Esophagus muscularis mucosa (tissue), 4 donors: Measurements from ENCODE around the gene HMOX1.

Experiments used
- CTCF ChIP-seq, 3 experiments: fragments of 200-600 bp in 2 of 3; fragments of 450-650 bp in 1 of 3; sonication (generic) in 2 of 3; IDR thresholded peaks; one replicate each; pipeline ENCODE4 v1.5.1; 2017 to 2019; ENCODE audit warnings: antibody characterized with exemption in 3 of 3, mild to moderate bottlenecking in 2 of 3, moderate library complexity in 1 of 3
- EP300 ChIP-seq: sonication (generic); formaldehyde crosslinking; IDR thresholded peaks from one replicate; pipeline ENCODE4 v1.6.1; 2017; ENCODE audit warnings: antibody characterized with exemption
- POLR2A ChIP-seq: fragments of 450-650 bp; IDR thresholded peaks from one replicate; pipeline ENCODE4 v1.6.1; 2017; ENCODE audit warnings: antibody characterized with exemption, moderate library complexity, mild to moderate bottlenecking, low read depth
- POLR2AphosphoS5 ChIP-seq, 2 donors: sonication (generic); formaldehyde crosslinking; IDR thresholded peaks; one replicate each; pipeline ENCODE4 v1.6.1; 2017; ENCODE audit warnings: antibody characterized with exemption in 2 of 2

- TF ChIP-seq CTCF (IDR thresholded peaks at IDR 0.05) (no peak), POLR2AphosphoS5 (IDR thresholded peaks at IDR 0.05) (no peak), EP300 (no peak), POLR2A (no peak)
These were observed 35.8 kb upstream of the HMOX1 start for GRCh38 chr22:35344956-35345690.
